Large intestine (tissue), 3 donors: ENCODE results near the gene LARP4B. TPM values are rescaled to one million over a fixed set of nuclear protein-coding genes. Genes with fewer than 3 reads are reported as not detected.

ENCODE experiments used
- DNase-seq, 2 donors: peaks; one replicate each; pipeline versions ENCODE4 v3.0.0 to v3.0.0-alpha.2; 2013
- H3K27ac ChIP-seq: one replicate; pipeline ENCODE4 v1.5.1; 2013; ENCODE audit warnings: low read length
- H3K27me3 ChIP-seq: 2 replicates; pipeline ENCODE4 v1.6.1; 2013; ENCODE audit warnings: low read length; ENCODE audit not compliant: control insufficient read depth, insufficient read depth
- H3K36me3 ChIP-seq: 2 replicates; pipeline ENCODE4 v1.6.1; 2013; ENCODE audit warnings: low read length; ENCODE audit not compliant: control insufficient read depth, insufficient read depth
- H3K4me1 ChIP-seq: one replicate; pipeline ENCODE4 v1.6.1; 2013; ENCODE audit warnings: low read length; ENCODE audit not compliant: control insufficient read depth, insufficient read depth
- H3K4me3 ChIP-seq: one replicate; pipeline ENCODE4 v1.5.1; 2013; ENCODE audit warnings: low read length
- H3K9me3 ChIP-seq: one replicate; pipeline ENCODE4 v1.6.1; 2013; ENCODE audit warnings: mild to moderate bottlenecking, low read depth, low read length, moderate library complexity; ENCODE audit not compliant: control insufficient read depth
- WGBS: methylation state at CpG from one replicate; pipeline ENCODE4 v1.1.5; 2013; ENCODE audit warnings: low lambda C conversion rate; ENCODE audit not compliant: insufficient coverage; 5-methylcytosine and 5-hydroxymethylcytosine counted together
- polyA plus RNA-seq: library from polyadenylated mRNA; unstranded; fragments of 120-200 nt; gene quantifications from one replicate; pipeline ENCODE4 v1.2.1, GENCODE V29; 2013

Gene LARP4B
- polyA plus RNA-seq, 1 donor: 54.0 TPM

DNA sequence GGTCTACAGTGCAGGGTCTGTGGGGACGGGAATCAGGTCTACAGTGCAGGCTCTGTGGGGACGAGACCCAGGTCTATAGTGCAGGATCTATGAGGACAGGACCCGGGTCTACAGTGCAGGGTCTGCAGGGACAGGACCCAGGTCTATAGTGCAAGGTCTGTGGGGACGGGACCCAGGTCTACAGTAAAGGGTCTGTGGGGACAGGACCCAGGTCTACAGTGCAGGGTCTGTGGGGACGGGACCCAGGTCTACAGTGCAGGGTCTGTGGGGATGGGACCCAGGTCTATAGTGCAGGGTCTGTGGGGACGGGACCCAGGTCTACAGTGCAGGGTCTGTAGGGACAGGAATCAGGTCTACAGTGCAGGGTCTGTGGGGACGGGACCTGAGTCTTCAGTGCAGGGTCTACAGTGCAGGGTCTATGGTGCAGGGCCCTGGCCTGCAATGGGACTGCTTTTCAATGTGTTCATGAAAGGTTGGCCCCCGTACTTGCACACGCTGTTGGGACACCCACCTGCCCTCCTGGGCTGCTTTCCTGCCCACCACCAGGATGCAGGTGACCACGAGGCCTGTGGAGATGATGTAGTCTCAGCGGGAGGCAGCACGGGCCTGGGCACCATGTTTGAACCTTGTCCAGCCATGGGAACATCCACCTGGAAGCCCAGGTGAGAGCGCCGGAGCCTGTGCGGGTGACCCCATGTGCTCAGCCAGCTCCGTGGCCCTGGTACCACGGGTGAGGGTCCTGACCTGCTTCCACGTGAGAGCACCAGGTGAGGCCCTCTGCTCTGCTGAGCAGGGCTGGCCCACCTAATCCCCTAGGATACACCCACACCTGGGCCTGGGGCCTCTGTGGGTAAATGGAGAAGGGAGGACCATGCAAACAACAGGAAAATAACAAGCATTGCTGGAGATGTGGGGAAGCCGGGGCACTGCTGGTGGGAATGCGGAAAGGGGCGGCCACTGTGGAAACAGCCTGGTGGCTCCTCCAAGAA, 150.7 kb downstream of the LARP4B start:
- Histone ChIP-seq H3K27me3 (peaks cover 25% of the 10 kb centered on the region), H3K9me3 (peaks cover 7% of the 10 kb centered on the region), H3K36me3 (no peaks in the 10 kb centered on the region), H3K4me3 (no peak overlapping the region), H3K27ac (no peak overlapping the region), H3K4me1 (peaks cover 3% of the 10 kb centered on the region)
- no CpG with 5 or more reads among the region's 21 CpGs for WGBS
- no peak for DNase-seq

- no CpG with 5 or more reads among the region's 27 CpGs for WGBS
- DNase-seq: no peak
- no peak overlapping the region for H3K27ac ChIP-seq
- no peaks in the 10 kb centered on the region for H3K4me1 ChIP-seq
- H3K9me3 ChIP-seq: peaks cover 7% of the 10 kb centered on the region
- peaks cover 10% of the 10 kb centered on the region for H3K27me3 ChIP-seq
- no peaks in the 10 kb centered on the region for H3K36me3 ChIP-seq
- H3K4me3 ChIP-seq: no peak overlapping the region
Measured at GRCh38 chr10:778626-779330, 152.7 kb downstream of the LARP4B start.

GRCh38 chr10:777913-778479, 153.5 kb downstream of the LARP4B start:
- Histone ChIP-seq H3K27me3 (peaks cover 6% of the 10 kb centered on the region), H3K4me3 (no peak overlapping the region), H3K9me3 (peaks cover 7% of the 10 kb centered on the region), H3K4me1 (no peaks in the 10 kb centered on the region), H3K27ac (no peak overlapping the region), H3K36me3 (no peaks in the 10 kb centered on the region)
- no peak for DNase-seq
- no CpG with 5 or more reads among the region's 16 CpGs for WGBS

- Histone ChIP-seq H3K4me3 (no peak overlapping the region), H3K36me3 (no peaks in the 10 kb centered on the region), H3K27me3 (peaks cover 3% of the 10 kb centered on the region), H3K4me1 (no peaks in the 10 kb centered on the region), H3K9me3 (peaks cover 7% of the 10 kb centered on the region), H3K27ac (no peak overlapping the region)
- no peak for DNase-seq
- WGBS: no CpG with 5 or more reads among the region's 17 CpGs
Measured at GRCh38 chr10:776772-777171, 154.7 kb downstream of the LARP4B start.

DNA sequence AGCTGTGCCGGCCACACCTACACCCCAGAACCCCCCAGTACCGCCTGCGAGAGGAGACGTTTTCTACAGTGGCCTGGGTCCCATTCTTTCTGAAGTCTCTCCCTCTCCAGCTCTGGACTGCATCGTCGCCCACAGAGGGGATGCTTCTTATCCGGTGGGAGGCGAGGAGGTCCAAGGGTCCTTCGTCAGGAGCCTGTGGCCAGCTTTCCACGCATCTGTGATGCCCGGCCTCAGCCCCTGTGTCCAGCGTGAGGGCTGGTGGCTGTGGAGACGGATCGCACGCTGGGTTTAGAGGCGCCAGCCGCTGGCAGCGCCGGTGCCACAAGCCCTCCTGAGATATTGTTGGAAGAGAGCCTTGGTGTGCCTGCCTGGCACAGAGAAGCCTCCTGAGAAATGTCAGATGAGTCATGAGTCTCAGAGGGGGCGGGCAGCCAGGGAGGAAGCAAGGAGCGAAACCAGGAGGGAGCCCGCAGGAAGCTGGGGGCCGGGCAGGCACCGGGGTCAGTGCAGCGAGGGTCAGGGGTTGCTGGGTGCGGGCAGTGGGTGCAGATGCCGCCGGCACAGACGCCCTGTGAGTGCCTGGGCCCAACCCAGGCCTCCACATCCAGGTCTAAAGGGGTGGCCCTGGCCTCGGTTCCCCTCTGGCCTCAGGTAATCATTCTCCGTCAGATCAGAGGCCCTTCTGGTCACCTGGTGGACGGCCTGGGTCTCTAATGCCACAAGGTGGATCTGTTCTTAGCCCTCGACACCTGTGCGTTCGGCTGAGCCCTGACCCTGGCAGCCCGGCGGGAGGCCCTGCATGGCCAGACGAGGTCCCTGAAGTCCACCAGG, 156.0 kb downstream of the LARP4B start:
- H3K36me3 ChIP-seq: no peaks in the 10 kb centered on the region
- no peaks in the 10 kb centered on the region for H3K27me3 ChIP-seq
- no peaks in the 10 kb centered on the region for H3K4me1 ChIP-seq
- no peak overlapping the region for H3K27ac ChIP-seq
- DNase-seq: no peak
- peaks cover 3% of the 10 kb centered on the region for H3K9me3 ChIP-seq
- H3K4me3 ChIP-seq: no peak overlapping the region
- WGBS: no CpG with 5 or more reads among the region's 38 CpGs

DNA sequence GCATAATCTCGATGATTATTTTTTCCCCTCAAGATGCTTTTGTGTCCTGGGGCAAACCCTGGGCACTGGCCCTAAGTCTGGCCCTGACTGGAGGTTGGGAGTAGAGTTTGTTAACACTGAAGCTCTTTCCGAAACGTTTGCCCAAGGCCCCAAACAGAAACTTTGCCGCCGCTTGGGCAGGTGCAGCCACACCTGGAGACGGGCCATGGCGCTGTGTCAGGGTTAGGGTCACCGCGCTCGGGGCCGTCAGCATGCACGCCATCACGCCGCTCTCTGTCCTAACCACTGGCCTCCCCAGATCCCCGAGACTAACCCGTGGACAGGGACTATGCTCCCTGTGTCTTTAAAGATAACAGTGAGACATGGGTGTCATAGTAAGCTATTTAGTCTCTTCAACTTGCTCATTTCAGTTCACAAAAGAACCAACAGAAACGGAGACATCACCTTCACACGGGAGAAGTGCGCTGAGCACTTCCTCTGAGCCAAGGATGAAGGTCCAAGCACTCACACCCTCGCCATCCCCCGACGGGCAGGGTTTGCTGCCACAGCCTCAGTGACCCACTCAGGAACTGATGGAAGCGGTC, 156.8 kb downstream of the LARP4B start:
- no peak for DNase-seq
- no peaks in the 10 kb centered on the region for H3K36me3 ChIP-seq

GRCh38 chr10:774223-774622, 157.3 kb downstream of the LARP4B start:
- no peak for DNase-seq
- H3K27ac ChIP-seq: no peak overlapping the region
- peaks cover 3% of the 10 kb centered on the region for H3K9me3 ChIP-seq
- H3K27me3 ChIP-seq: no peaks in the 10 kb centered on the region
- H3K4me3 ChIP-seq: no peak overlapping the region
- H3K36me3 ChIP-seq: no peaks in the 10 kb centered on the region
- whole genome bisulfite sequencing: no CpG with 5 or more reads among the region's 13 CpGs
- H3K4me1 ChIP-seq: no peaks in the 10 kb centered on the region

More for the DNA sequence above, 156.8 kb downstream of the LARP4B start:
- WGBS: 86% methylated on average over 1 of the region's 23 CpGs
- Histone ChIP-seq H3K4me3 (no peak overlapping the region), H3K4me1 (no peaks in the 10 kb centered on the region), H3K9me3 (peaks cover 3% of the 10 kb centered on the region), H3K27me3 (no peaks in the 10 kb centered on the region), H3K27ac (no peak overlapping the region)

GRCh38 chr10:773562-774161, 157.8 kb downstream of the LARP4B start:
- peaks cover 2% of the 10 kb centered on the region for H3K9me3 ChIP-seq
- WGBS: 83% methylated on average over 1 of the region's 27 CpGs
- H3K27ac ChIP-seq: no peak overlapping the region
- no peaks in the 10 kb centered on the region for H3K4me1 ChIP-seq
- no peak for DNase-seq
- H3K4me3 ChIP-seq: no peak overlapping the region
- no peaks in the 10 kb centered on the region for H3K27me3 ChIP-seq
- no peaks in the 10 kb centered on the region for H3K36me3 ChIP-seq

- Histone ChIP-seq H3K9me3 (no peaks in the 10 kb centered on the region), H3K36me3 (no peaks in the 10 kb centered on the region), H3K27me3 (no peaks in the 10 kb centered on the region), H3K4me3 (no peak overlapping the region), H3K4me1 (no peaks in the 10 kb centered on the region), H3K27ac (no peak overlapping the region)
- WGBS: no CpG with 5 or more reads among the region's 14 CpGs
- no peak for DNase-seq
Measured at GRCh38 chr10:772227-772637, 159.3 kb downstream of the LARP4B start.
